GM12872 (cell line): ENCODE results near the gene CAPN8.

Experiments
- TF ChIP-seq, protein P1 (sequence below): IDR thresholded peaks from 3 replicates; pipeline ENCODE4 v1.5.1; 2011; ENCODE audit warnings: low read depth, mild to moderate bottlenecking, low read length, moderate library complexity; ENCODE audit not compliant: insufficient read depth

CAPN8 gene

DNA sequence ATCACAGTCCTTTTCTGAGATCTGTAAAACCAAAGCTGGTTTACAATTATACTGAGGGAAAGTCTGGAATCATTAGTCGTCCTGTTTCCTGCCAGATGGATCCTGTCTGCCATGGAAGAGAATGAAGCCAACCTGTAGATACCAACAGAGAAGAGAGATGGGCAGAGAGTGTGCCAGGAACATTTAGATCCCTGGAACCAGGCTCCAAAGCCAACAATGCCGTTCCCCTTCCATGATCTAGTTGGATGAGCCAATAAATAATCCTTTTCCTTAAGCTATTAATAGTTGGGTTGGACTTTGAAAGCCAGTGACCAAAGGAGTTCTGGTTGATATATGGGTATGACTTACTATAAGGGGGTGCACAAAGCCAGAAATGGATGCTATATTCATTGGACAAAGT, 15.0 kb downstream of the CAPN8 start:
- TF ChIP-seq, protein P1, sequence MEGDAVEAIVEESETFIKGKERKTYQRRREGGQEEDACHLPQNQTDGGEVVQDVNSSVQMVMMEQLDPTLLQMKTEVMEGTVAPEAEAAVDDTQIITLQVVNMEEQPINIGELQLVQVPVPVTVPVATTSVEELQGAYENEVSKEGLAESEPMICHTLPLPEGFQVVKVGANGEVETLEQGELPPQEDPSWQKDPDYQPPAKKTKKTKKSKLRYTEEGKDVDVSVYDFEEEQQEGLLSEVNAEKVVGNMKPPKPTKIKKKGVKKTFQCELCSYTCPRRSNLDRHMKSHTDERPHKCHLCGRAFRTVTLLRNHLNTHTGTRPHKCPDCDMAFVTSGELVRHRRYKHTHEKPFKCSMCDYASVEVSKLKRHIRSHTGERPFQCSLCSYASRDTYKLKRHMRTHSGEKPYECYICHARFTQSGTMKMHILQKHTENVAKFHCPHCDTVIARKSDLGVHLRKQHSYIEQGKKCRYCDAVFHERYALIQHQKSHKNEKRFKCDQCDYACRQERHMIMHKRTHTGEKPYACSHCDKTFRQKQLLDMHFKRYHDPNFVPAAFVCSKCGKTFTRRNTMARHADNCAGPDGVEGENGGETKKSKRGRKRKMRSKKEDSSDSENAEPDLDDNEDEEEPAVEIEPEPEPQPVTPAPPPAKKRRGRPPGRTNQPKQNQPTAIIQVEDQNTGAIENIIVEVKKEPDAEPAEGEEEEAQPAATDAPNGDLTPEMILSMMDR = no peak

GRCh38 chr1:223649222-223649621, 16.3 kb downstream of the CAPN8 start:
- TF ChIP-seq, protein P1 = no peak

DNA sequence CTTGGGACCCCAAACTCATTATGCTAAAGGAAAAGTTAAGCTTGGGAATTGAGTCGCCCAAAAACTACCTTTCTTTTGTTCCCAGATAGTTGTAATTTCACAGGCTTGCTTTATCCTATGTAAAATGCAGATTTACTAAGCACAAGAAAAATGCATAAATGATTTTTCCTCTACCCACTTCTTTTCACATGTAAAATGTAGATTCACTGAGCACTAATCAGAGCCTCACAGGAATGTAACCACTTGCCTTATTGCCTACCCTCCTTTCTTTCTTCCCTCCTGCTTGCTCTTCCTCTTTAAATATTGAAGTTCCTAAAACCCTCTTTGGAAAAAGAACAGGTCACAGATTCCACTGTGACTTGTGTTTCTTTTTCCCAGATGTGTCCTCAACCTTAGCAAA, 18.3 kb downstream of the CAPN8 start:
- TF ChIP-seq, protein P1 = no peak

GRCh38 chr1:223645903-223646302, 19.6 kb downstream of the CAPN8 start:
- TF ChIP-seq, protein P1 = no peak

GRCh38 chr1:223642237-223642636, 23.3 kb downstream of the CAPN8 start:
- TF ChIP-seq, protein P1 = no peak

GRCh38 chr1:223641523-223642039, 23.9 kb downstream of the CAPN8 start:
- TF ChIP-seq, protein P1 = no peak

- TF ChIP-seq, protein P1 = no peak
These were observed 26.2 kb downstream of the CAPN8 start for GRCh38 chr1:223639331-223639749.
